ENCODE results near the gene CHRNA7. TPM values are rescaled to one million over a fixed set of nuclear protein-coding genes. Genes with fewer than 3 reads are reported as not detected.

Gene CHRNA7
- total and polyA plus RNA-seq, 9 of the 15 experiments (the other 6 are each of a cell fraction or from before 2014, with no cell fraction given) = 0.04 TPM; not detected in 8

- no peak for TF ChIP-seq CHD7 (IDR thresholded peaks at IDR 0.05; ENCODE audit: low read depth, low read length)
- TF ChIP-seq ETV1 (tag; conservative IDR thresholded peaks at IDR 0.05; ENCODE audit: low read depth) = no peak
- TF ChIP-seq SRSF9 (IDR thresholded peaks at IDR 0.05; ENCODE audit: borderline replicate concordance, low read depth, low read length) = no peak
- no peak for TF ChIP-seq SMC3 (conservative IDR thresholded peaks at IDR 0.05; ENCODE audit: insufficient read depth, low read depth, low read length)
- TF ChIP-seq KAT7 (CRISPR knock-in tag; IDR thresholded peaks at IDR 0.05; ENCODE audit: borderline replicate concordance) = no peak
- no peak for TF ChIP-seq POLR2A (conservative IDR thresholded peaks at IDR 0.05)
- no peak for TF ChIP-seq THRAP3 (IDR thresholded peaks at IDR 0.05; ENCODE audit: borderline replicate concordance)
- no peak for TF ChIP-seq MED1 (CRISPR knock-in tag; IDR thresholded peaks at IDR 0.05; ENCODE audit: borderline replicate concordance)
- TF ChIP-seq ZNF184 (CRISPR knock-in tag; IDR thresholded peaks at IDR 0.05) = no peak
- no peak for TF ChIP-seq TCF15 (CRISPR knock-in tag; IDR thresholded peaks at IDR 0.05)
Observed at GRCh38 chr15:32117122-32117521, 86.8 kb downstream of the CHRNA7 start (continued).

Measured in K562 (cell line).